HepG2 (cell line): ENCODE results near the gene PPFIA3. TPM values are rescaled to one million over a fixed set of nuclear protein-coding genes. Genes with fewer than 3 reads are reported as not detected.

Experiments
- EEA1 ChIP-seq: sonication (generic); formaldehyde crosslinking; IDR thresholded peaks from 2 replicates; pipeline ENCODE4 v1.5.1; 2020; ENCODE audit warnings: mild to moderate bottlenecking, missing genetic modification reagents, borderline replicate concordance
- FOXC1 ChIP-seq: sonication (generic); formaldehyde crosslinking; IDR thresholded peaks from 2 replicates; pipeline ENCODE4 v1.8.0; 2022; ENCODE audit warnings: mild to moderate bottlenecking, missing genetic modification reagents, borderline replicate concordance
- JARID2 ChIP-seq: sonication (generic); formaldehyde crosslinking; IDR thresholded peaks from 2 replicates; pipeline ENCODE4 v1.8.1; 2023; ENCODE audit warnings: missing genetic modification reagents, inconsistent platforms; ENCODE audit not compliant: insufficient replicate concordance
- MTF2 ChIP-seq: sonication (generic); formaldehyde crosslinking; IDR thresholded peaks from 2 replicates; pipeline ENCODE4 v1.5.0; 2020; ENCODE audit warnings: missing genetic modification reagents, borderline replicate concordance
- NFE2L2 ChIP-seq: fragments of 150-350 bp; IDR thresholded peaks from 2 replicates; pipeline ENCODE4 v1.6.1; 2014; ENCODE audit warnings: low read length
- PRPF4 ChIP-seq: fragments of 200-400 bp; formaldehyde crosslinking; IDR thresholded peaks from 2 replicates; pipeline ENCODE4 v1.6.1; 2016; ENCODE audit warnings: low read length, low read depth; ENCODE audit not compliant: poor library complexity, severe bottlenecking
- U2AF1 ChIP-seq: fragments of 200-400 bp; formaldehyde crosslinking; optimal IDR thresholded peaks from 2 replicates; pipeline ENCODE3; 2017; ENCODE audit warnings: mild to moderate bottlenecking, low read depth, low read length
- ZBTB3 ChIP-seq: sonication (generic); formaldehyde crosslinking; IDR thresholded peaks from 2 replicates; pipeline ENCODE4 v1.4.0; 2020; ENCODE audit warnings: low read depth, mild to moderate bottlenecking, moderate library complexity, missing genetic modification reagents, borderline replicate concordance
- ZFP36 ChIP-seq: fragments of 150-350 bp; IDR thresholded peaks from 2 replicates; pipeline ENCODE4 v1.6.1; 2018; ENCODE audit warnings: borderline replicate concordance, low read length, low read depth; ENCODE audit not compliant: partially characterized antibody
- ZNF10 ChIP-seq: sonication (generic); formaldehyde crosslinking; IDR thresholded peaks from 2 replicates; pipeline ENCODE4 v1.4.0; 2020; ENCODE audit warnings: mild to moderate bottlenecking, low read depth, missing genetic modification reagents, borderline replicate concordance
- ZNF292 ChIP-seq: sonication (generic); formaldehyde crosslinking; IDR thresholded peaks from 2 replicates; pipeline ENCODE4 v1.8.1; 2022; ENCODE audit warnings: mild to moderate bottlenecking, low read depth, missing genetic modification reagents, borderline replicate concordance
- ZNF547 ChIP-seq: sonication (generic); formaldehyde crosslinking; IDR thresholded peaks from 2 replicates; pipeline ENCODE4 v1.5.1; 2020; ENCODE audit warnings: mild to moderate bottlenecking, missing genetic modification reagents
- ZNF558 ChIP-seq: sonication (generic); formaldehyde crosslinking; IDR thresholded peaks from 2 replicates; pipeline ENCODE4 v1.9.0; 2022; ENCODE audit warnings: mild to moderate bottlenecking, missing genetic modification reagents, borderline replicate concordance
- ZNF567 ChIP-seq: sonication (generic); formaldehyde crosslinking; IDR thresholded peaks from 2 replicates; pipeline ENCODE4 v1.8.1; 2023; ENCODE audit warnings: mild to moderate bottlenecking, missing genetic modification reagents, borderline replicate concordance
- ZNF589 ChIP-seq: sonication (generic); formaldehyde crosslinking; conservative IDR thresholded peaks from 2 replicates; pipeline ENCODE4 v1.8.0; 2022; ENCODE audit warnings: mild to moderate bottlenecking, moderate library complexity, missing genetic modification reagents
- ZNF747 ChIP-seq: sonication (generic); formaldehyde crosslinking; IDR thresholded peaks from 2 replicates; pipeline ENCODE4 v1.8.1; 2023; ENCODE audit warnings: missing genetic modification reagents, mild to moderate bottlenecking, borderline replicate concordance
- ZNF816 ChIP-seq: sonication (generic); formaldehyde crosslinking; IDR thresholded peaks from 2 replicates; pipeline ENCODE4 v1.8.0; 2022; ENCODE audit warnings: missing genetic modification reagents, mild to moderate bottlenecking, borderline replicate concordance
- ZNF839 ChIP-seq: sonication (generic); formaldehyde crosslinking; IDR thresholded peaks from 2 replicates; pipeline ENCODE4 v1.4.0; 2020; ENCODE audit warnings: missing genetic modification reagents, mild to moderate bottlenecking, borderline replicate concordance
- polyA plus RNA-seq, 8 experiments: library from polyadenylated mRNA; depleted of rRNA in 3 of 8; stranded (reverse) in 7 of 8; unstranded in 1 of 8; fragments of >200 nt; fragmentation: Illumina TruSeq in 4 of 8; extraction: Trizol in 4 of 8; gene quantifications; 2 replicates each; pipeline versions ENCODE4 v1.2.1 to v1.2.3, GENCODE V29; 2011 to 2016; ENCODE audit warnings: low read depth in 4 of 8, missing spikeins in 1 of 8, mixed read lengths in 1 of 8; ENCODE audit not compliant: insufficient read depth in 1 of 8
- total RNA-seq, 5 experiments: library from RNA; depleted of rRNA; stranded (reverse); fragments of >200 nt; fragmentation: Illumina TruSeq; extraction: Trizol; gene quantifications; 2 replicates each; pipeline ENCODE4 v1.2.3, GENCODE V29; 2016; ENCODE audit warnings: low read depth in 1 of 5
- TF ChIP-seq, protein P1 (sequence below): sonication (generic); formaldehyde crosslinking; IDR thresholded peaks from 2 replicates; pipeline ENCODE4; 2020; ENCODE audit warnings: missing genetic modification reagents, mild to moderate bottlenecking, borderline replicate concordance
- TF ChIP-seq, protein P2 (sequence below): sonication (generic); formaldehyde crosslinking; IDR thresholded peaks from 2 replicates; pipeline ENCODE4 v1.4.0; 2020; ENCODE audit warnings: missing genetic modification reagents, low read depth, mild to moderate bottlenecking, borderline replicate concordance
- TF ChIP-seq, protein P3 (sequence below): IDR thresholded peaks from 2 replicates; pipeline ENCODE4 v1.6.1; 2016; ENCODE audit warnings: mild to moderate bottlenecking
- TF ChIP-seq, protein P4 (sequence below): sonication (generic); formaldehyde crosslinking; IDR thresholded peaks from 2 replicates; pipeline ENCODE4 v1.5.0; 2020; ENCODE audit warnings: missing genetic modification reagents

The PPFIA3 gene
- total and polyA plus RNA-seq, 2 of the 13 experiments (the other 11 are each of a cell fraction or from before 2014, with no cell fraction given), result 6.7 to 8.6 TPM

DNA sequence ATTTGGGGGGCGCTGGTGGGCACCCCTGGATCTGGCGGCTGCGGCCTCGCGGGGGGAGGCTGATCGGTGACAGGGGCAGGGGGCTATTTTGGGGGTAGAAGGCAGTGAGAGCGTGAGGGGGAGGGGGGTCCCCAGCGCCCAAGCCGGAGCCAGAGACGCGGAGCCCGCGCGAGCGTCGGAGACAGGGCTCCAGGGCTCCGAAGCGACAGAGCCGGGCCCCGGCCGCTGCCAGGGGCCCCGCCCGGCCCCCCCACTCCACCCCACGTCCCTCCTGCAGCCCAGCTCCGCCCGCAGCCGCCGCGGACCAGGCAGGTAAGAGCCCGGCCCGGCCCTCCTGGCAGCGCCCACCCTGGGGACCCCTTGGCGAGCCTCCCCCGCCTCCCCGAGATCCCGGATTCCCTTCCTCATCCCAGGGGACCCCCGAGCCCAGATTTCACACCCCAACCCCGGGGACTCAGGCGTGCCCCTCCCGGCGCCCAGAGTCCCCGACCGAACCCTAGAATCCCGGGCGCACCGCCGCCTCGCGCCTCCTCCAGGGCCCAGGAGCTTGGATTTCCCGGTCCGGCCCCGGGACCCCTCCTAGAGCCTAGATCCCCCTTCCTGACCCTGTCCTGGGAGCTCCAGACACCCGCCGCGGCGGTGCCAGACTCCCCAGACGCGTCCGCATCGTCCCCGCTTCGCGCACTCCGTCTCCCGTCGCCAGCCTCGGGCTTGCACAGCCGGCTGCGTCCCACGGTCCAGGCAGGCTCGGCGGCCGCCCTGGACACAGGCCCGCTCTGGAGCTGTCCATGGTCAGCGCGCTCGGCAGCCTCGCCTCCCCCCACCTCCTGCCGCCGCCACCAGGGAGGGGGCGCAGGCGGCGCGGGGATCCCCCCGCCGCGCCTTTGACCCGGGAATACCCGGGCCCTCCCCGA lies at the start of gene PPFIA3 (continued):
- TF ChIP-seq, protein P1, sequence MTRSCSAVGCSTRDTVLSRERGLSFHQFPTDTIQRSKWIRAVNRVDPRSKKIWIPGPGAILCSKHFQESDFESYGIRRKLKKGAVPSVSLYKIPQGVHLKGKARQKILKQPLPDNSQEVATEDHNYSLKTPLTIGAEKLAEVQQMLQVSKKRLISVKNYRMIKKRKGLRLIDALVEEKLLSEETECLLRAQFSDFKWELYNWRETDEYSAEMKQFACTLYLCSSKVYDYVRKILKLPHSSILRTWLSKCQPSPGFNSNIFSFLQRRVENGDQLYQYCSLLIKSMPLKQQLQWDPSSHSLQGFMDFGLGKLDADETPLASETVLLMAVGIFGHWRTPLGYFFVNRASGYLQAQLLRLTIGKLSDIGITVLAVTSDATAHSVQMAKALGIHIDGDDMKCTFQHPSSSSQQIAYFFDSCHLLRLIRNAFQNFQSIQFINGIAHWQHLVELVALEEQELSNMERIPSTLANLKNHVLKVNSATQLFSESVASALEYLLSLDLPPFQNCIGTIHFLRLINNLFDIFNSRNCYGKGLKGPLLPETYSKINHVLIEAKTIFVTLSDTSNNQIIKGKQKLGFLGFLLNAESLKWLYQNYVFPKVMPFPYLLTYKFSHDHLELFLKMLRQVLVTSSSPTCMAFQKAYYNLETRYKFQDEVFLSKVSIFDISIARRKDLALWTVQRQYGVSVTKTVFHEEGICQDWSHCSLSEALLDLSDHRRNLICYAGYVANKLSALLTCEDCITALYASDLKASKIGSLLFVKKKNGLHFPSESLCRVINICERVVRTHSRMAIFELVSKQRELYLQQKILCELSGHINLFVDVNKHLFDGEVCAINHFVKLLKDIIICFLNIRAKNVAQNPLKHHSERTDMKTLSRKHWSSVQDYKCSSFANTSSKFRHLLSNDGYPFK, result no peak
- TF ChIP-seq ZNF816 (peak; percentile 35; the same call in 1 of the 2 replicates), U2AF1 (no peak), ZNF747 (CRISPR knock-in tag) (no peak), EEA1 (no peak), ZNF547 (no peak), MTF2 (CRISPR knock-in tag) (no peak), ZBTB3 (no peak), FOXC1 (CRISPR knock-in tag) (peak; percentile 45; the same call in 1 of the 2 replicates), ZNF567 (no peak), PRPF4 (no peak), ZNF558 (CRISPR knock-in tag) (peak; percentile 73; the same call in 1 of the 2 replicates), ZNF10 (no peak), ZNF292 (no peak), ZFP36 (no peak), ZNF589 (peak; percentile 78; the same call in 1 of the 2 replicates), NFE2L2 (no peak), ZNF839 (CRISPR knock-in tag) (no peak), JARID2 (CRISPR knock-in tag) (peak; percentile 27)
- TF ChIP-seq, protein P2, sequence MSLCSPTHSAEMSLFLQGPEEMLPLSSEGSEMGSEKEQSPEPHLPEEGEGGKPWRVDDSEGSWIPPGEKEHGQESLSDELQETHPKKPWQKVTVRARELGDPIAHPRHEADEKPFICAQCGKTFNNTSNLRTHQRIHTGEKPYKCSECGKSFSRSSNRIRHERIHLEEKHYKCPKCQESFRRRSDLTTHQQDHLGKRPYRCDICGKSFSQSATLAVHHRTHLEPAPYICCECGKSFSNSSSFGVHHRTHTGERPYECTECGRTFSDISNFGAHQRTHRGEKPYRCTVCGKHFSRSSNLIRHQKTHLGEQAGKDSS, result peak; percentile 51; the same call in 1 of the 2 replicates
- TF ChIP-seq, protein P3, sequence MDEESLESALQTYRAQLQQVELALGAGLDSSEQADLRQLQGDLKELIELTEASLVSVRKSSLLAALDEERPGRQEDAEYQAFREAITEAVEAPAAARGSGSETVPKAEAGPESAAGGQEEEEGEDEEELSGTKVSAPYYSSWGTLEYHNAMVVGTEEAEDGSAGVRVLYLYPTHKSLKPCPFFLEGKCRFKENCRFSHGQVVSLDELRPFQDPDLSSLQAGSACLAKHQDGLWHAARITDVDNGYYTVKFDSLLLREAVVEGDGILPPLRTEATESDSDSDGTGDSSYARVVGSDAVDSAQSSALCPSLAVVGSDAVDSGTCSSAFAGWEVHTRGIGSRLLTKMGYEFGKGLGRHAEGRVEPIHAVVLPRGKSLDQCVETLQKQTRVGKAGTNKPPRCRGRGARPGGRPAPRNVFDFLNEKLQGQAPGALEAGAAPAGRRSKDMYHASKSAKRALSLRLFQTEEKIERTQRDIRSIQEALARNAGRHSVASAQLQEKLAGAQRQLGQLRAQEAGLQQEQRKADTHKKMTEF, result peak; percentile 79; the same call in 1 of the 2 replicates
- TF ChIP-seq, protein P4, sequence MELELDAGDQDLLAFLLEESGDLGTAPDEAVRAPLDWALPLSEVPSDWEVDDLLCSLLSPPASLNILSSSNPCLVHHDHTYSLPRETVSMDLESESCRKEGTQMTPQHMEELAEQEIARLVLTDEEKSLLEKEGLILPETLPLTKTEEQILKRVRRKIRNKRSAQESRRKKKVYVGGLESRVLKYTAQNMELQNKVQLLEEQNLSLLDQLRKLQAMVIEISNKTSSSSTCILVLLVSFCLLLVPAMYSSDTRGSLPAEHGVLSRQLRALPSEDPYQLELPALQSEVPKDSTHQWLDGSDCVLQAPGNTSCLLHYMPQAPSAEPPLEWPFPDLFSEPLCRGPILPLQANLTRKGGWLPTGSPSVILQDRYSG, result no peak
